CD1c-positive myeloid dendritic cell (primary cell): ENCODE results near the gene NCAPG2.

ENCODE experiments used
- DNase-seq: peaks from one replicate; pipeline ENCODE4 v3.0.0-alpha.2; 2016; ENCODE audit errors: extremely low spot score

NCAPG2 gene

DNA sequence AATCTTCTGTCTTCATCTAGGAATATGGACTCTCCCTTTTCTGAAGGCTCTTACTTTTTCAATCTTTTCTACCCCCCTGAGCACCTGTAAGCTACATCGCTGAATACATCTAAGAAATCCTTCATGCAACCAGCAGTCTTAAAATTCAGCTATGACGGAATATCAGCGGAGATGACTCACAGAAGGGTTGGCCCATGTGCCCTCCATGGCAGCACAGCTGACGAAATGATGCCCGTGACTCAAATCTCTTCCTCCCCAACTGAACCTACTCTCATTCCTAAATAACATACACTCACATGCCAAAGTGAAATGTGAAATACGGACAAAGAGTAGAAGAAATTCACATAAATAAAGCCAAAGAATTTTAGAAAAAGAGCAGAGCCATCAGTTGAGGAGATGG, 30.3 kb upstream of the NCAPG2 start:
- DNase-seq, result peak; percentile 19

DNA sequence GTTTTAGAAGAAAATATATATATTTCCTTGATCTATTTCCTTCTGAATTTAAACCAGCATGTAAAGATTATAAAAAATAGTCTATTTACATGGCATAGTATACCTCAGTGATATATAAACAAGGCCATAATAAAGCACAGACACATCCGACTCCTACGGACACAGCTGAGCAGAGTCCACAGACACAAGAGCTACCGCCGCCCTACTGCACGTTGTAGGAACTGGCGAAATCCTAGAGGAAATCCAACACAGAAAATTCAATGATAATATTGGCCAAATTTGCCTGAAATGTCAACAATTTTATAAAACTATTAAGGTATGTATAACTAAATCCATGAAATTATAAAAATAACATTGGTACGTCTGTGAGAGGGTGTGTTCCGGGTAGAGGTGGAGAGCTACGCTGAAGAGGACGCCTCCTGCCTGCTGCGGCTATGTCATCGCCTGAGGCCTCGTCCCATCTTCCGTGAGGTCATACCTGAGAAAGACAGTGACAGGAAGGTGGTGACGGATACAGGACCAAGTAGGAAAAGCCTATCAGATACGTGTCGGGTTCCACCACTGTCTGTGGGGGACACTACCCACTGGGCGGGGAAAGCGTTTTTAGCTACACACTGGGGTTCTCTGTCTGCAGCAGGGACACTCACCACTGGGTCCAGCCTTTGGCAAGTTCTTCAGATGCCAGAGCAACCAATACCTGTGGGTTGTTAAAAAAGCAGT, 29.3 kb upstream of the NCAPG2 start:
- no peak for DNase-seq

DNA sequence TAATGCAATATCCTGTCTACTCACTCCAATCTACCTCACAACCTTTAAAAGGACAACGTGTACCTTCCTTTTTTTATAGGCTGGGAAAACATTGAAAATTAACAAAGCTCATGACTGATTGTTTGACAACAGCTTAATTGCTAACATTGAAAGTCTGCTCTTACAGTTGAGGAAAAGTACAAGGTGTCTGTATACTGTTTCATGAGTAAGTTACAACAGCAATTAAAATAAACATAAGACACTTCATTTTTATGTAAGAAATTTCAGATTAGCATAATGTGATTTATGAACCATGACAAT, 28.6 kb upstream of the NCAPG2 start:
- no peak for DNase-seq

DNA sequence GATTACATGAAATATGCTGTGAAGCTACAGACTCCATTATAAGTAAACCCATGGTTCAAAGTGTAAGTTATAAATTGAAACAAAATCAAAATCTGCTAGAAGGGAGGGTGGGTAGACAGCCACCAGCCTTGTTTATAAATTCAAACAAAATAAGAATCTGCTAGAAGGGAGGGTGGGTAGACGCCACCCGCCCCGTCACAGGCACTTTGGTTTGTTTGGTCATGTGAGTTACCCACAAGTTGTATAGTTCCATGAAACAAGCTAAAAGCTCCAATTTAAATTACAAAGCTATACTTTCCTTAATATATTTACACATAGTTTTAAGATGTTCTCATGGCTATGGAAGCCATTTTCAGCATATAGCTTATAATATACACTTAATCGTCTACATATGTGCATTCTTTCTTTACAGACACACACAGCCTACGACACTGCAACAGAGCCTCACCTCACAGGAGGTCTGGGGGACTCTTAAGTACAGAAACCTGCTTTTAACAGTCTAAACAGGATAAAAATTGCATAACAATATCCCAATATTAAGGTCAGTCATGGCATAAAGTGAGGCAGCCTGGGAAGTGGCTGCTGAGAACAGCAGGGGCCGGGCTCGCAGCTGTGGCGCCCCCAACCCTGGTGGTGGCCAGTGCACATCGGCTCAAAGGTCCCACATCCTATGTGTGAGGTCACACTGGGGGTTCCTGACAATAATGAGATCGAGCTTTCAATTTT, 28.1 kb upstream of the NCAPG2 start:
- DNase-seq, result no peak

DNA sequence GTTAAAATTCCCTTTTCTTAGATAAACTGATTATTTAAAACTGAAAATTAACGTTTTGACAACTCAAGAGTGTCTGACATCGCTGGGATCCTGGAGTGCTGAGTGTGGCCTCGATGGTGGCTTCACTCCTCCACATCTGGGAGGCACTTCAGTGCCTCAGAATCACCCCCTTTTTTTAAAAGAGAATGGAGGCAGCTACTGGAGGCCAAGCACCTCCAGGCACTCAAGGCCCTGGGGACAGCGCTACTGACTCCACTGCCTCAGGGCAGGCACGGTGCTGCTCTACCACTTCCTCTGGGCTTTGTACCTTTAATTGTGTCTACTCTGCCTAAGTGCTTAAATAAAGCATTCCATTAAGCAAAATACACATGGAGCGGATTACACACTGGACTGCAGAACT, 27.2 kb upstream of the NCAPG2 start:
- DNase-seq, result no peak

DNA sequence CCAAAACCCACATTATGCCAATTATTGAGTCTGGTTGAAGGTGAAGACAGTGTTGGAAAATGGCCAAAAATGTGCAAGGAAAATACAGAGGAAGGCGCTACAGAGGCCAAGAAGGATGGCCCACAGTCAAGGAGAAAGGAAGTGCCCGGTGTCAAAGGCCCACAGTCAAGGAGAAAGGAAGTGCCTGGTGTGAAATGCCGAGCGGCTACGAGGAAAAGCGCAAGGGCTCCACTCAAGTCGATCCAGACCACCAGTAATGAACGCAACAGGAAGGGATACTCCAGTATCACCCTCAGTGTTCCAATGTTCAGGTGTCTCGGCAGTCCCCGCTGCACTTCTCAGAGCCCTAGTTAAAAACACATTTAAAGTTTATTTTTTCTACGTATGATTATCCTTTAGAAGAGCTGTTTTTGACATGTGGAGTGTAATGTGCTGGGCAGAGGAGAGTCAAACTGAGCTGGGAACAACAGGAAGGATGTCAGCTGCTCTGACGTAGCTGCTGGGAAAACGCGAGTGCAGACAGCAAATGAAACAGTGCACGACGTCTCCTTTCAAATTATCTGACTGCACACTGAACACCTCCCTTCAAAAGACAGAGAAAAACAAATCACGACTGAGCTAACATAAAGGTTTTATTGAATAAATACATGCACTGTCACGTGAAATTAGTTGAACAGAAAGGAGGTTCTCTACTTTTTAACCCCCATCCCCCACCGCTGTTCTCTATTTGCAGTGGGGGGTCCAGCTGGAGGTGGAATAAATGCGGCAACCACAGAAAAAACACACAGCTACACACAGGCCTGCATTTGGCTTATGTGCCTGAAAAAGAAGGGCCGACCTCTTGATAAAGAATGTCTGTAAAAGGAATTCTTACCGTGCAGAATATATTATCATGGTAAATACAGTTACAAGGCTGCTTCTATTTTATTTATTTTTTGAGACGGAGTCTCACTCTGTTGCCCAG, 26.1 kb upstream of the NCAPG2 start:
- peak; percentile 20 for DNase-seq

DNA sequence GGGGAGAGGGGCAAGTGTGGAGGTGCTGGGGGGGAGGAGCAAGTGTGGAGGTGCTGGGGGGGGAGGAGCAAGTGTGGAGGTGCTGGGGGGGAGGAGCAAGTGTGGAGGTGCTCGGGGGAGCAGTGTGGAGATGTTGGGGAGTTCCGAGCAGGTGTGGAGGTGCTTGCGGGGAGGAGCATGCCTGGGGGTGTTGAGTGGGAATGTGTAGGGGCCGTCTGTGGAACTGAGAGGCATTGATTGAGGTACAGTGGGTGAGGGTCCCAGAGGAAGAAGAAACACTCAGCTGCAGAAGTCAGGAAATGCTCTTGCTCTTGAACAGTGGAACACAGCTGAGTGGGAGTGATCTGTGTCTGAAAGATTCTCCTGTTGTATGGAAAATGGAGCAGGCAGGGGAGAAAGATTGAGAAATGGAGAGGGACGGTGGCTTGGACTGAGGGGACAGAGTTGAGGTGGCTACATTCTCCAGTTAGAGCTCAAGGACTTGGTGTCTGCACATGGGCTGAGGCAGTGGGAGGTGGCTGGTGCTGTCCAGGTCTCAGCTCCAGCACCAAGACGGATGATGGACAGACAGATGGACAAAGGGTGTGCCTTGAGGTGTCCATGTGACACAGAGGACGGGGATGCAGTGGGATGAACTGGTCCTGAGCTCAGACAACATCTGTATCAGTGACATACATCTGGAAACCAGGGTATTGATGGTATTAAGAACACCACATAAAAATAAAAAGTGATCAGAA, 25.2 kb upstream of the NCAPG2 start:
- DNase-seq, result no peak

GRCh38 chr7:158728911-158729645, 24.5 kb upstream of the NCAPG2 start:
- DNase-seq, result no peak

DNA sequence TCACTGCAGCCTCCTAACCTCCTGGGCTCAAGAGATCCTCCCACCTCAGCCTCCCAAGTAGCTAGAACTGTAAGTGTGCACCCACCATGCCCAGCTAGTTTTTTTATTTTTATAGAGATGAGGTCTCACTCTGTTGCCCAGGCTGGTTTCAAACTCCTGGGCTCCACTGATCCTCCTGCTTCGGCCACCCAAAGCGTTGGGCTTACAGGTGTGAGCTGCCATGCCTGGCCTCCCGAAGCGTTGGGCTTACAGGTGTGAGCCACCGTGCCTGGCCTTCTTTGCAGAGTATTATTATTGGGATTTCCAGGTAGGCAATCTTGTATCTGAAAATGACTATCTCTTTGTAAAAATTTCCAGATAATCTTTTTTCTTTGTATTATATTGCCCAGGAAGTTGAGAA, 23.1 kb upstream of the NCAPG2 start:
- no peak for DNase-seq

GRCh38 chr7:158726277-158726807, 21.7 kb upstream of the NCAPG2 start:
- DNase-seq, result no peak

DNA sequence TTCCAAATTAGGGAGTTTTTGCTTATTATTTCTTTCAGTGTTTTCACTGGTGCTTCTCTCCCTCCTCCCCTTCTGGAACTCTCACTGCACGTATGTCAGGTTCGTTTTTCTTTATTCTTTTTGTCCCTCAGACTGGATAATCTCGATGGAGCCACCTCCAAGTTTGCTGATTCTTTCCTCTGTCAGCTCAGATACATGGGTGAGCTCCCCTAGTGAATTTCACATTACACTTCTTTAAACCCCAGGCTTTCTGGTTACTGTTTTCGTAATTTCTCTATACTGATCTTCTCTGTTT, 20.8 kb upstream of the NCAPG2 start:
- no peak for DNase-seq

- DNase-seq, result no peak
Measured at GRCh38 chr7:158724658-158725505, 20.3 kb upstream of the NCAPG2 start.

DNA sequence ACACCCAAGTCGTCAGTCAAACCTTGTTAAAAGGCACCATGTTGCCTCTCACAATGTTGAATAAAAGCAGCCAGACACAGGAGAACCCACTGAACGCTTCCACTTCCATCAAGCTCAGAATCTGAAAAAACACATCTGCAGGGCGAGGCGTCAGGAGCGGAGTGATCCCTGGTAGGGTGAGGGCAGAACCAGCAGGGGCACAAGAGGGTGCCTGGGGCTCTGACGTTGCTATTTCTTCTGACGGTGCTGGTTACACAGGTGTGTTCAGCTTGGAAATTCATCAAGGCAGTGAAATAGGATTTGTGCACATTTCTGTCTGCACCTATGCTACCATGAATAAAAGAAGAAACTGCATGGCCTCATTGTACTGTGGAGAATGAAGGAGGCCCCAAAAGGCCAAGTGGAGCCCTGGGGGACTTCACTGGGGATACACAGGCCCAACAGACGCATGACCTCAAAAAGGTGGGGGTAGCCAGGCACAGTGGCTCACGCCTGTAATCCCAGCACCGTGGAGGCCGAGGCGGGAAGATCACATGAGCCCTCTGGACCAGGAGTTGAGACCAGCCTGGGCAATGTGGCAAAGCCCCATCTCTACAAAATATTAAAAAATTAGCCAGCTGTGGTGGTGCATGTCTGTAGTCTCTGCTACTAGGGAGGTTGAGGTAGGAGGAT, 19.2 kb upstream of the NCAPG2 start:
- no peak for DNase-seq

GRCh38 chr7:158723266-158723665, 18.7 kb upstream of the NCAPG2 start:
- no peak for DNase-seq

- DNase-seq, result no peak
Measured at GRCh38 chr7:158722574-158723237, 18.1 kb upstream of the NCAPG2 start.

DNA sequence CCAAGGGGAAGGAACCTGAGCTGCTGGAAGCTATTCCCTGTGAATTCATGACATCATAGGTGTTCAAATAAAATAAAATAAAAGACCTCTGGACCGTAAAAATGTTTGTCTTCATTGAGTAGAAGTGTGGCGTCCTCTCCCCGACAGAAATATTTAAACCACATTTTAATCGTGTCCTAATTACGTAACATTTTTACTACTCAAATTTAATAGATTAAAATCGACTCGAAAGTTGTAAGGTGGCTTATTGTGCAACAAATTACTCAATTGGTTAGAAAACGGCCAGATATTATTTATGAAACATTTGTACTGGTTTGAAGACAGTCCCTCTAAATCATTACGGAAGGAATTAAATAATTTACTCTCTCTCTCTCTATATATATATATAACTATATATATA, 15.5 kb upstream of the NCAPG2 start:
- DNase-seq, result no peak

- DNase-seq, result no peak
Measured at GRCh38 chr7:158716802-158717201, 12.2 kb upstream of the NCAPG2 start.

DNA sequence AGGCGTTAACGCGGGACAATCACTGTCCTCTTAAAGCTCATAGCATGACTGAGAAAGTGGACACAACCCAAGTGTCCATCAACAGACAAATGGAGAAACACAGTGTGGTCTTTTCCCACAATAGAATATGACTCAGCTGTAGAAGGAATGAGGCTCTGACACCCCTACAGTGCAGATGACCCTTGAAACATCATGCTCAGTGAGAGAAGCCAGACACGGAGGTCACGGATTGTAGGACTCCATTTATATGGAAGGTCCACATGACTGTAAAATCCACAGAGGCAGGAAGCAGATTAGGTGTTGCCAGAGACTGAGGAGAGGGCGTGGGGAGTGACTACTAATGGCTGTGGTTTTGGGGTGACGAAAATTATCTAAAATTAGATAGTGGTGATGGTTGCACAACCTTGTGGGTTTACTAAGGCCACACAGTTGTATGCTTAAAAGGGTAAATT, 6.1 kb upstream of the NCAPG2 start:
- peak; percentile 89 for DNase-seq

GRCh38 chr7:158707610-158708009, 3.0 kb upstream of the NCAPG2 start:
- DNase-seq, result peak; percentile 38
